ENCODE measurements around the gene SPANXN5. TPM values are rescaled to one million over a fixed set of nuclear protein-coding genes. Genes with fewer than 3 reads are reported as not detected.

SPANXN5 gene, protein sequence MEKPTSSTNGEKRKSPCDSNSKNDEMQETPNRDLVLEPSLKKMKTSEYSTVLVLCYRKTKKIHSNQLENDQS
- not detected in 2 replicates for total RNA-seq

DNA sequence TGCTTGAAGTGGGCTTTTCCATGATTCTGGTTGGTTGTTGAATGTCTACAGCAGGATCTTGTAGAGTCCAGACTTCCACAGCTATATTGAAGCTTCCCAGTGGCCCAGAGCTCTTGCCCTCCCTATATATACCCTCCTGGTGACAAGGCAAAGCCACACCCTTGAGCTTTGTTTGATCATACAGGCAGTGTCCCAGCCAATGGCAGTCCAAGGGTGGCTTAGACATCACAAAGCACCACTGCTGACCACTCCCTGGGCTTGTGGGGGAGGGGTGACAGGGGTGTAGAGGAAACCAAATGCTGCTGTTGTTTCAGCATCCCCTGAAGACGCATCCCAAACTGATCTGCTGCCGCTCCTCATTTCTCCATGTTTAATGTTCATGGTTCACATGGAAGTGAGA lies at the start of gene SPANXN5:
Gene SPANXN5 (minus strand): TSS at position 101 of the 400 bp plus-strand sequence. CDS start 79 bp downstream, at position 22.

DNA sequence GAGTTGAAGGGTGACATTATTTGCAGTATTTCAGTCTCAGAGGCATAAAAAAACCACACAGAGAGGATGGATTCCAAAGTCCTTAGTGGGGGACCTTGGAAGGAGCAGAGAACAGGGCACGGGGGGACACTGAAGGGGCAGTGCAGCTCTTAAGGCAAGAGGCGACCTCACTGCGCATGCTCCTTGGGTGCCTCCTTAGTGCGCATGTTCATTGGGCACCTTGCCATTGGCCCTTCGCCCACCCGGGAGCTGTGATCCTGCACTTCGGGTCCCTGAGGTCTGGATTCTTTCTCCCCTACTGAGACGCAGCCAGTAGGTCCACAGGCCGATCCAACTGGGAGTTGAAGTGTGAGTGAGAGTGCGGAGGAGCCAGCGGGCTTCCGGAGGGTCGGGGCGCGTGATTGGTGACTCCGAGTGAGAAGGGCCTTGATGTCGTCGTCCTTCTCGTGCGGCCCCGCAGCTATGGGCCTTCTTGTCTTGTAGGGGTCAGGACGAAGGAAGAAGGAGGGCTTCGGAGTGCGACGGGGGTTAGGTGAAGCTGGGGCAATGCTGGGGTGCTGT lies 13.9 kb upstream of the SPANXN5 start, which contains the start of gene XAGE5:
Gene XAGE5 (plus strand): TSS at position 223 of the 561 bp plus-strand sequence. CDS start 1,280 bp downstream, outside the sequence.

GRCh38 chrX:52750952-52751351 lies 46.3 kb downstream of the SPANXN5 start, which contains the start of gene SSX2B:
TSS of gene SSX2B (plus strand) at chrX:52751252. CDS start at chrX:52752681, 1,429 bp downstream.

Other genes with a start within 250 kb of the SPANXN5 start
- not detected in 2 replicates for gene SSX7, start 142.5 kb downstream of the SPANXN5 start, total RNA-seq
- gene SSX2, start 90.2 kb downstream of the SPANXN5 start, total RNA-seq, result not detected in 2 replicates
- gene SSX2B, start 46.2 kb downstream of the SPANXN5 start, total RNA-seq, result not detected in 2 replicates
- not detected in 2 replicates for gene XAGE5, start 13.9 kb upstream of the SPANXN5 start, total RNA-seq
- gene XAGE3, start 70.7 kb upstream of the SPANXN5 start, total RNA-seq, result not detected in 2 replicates
- gene FAM156B, start 99.9 kb upstream of the SPANXN5 start, total RNA-seq, result 14.7 and 23.3 TPM in 2 replicates
- 5.6 and 6.5 TPM in 2 replicates for gene FAM156A, start 161.1 kb upstream of the SPANXN5 start, total RNA-seq